Right cardiac atrium (tissue), 5 donors: ENCODE results near the gene GSTA1. TPM values are rescaled to one million over a fixed set of nuclear protein-coding genes. Genes with fewer than 3 reads are reported as not detected.
"Not testable (repeated sequence)": the region's sequence is repeated elsewhere in the genome, so short reads cannot be mapped to it uniquely, and the experiment has no call there.

Experiments used
- ATAC-seq, 2 donors: fragments of 200-7000 bp; cut with Tn5 transposase; one replicate each; pipeline versions ENCODE4 v1.8.0 to v1.9.1; 2020; ENCODE audit warnings: moderate library complexity in 2 of 2, mild to moderate bottlenecking in 1 of 2
- DNase-seq, 3 donors: peaks; one replicate each; pipeline ENCODE4 v3.0.0-alpha.2; 2020
- H3K27ac ChIP-seq: one replicate; pipeline ENCODE4 v1.5.1; 2013; ENCODE audit warnings: mild to moderate bottlenecking, low read length, control low read depth, moderate library complexity
- H3K27me3 ChIP-seq: one replicate; pipeline ENCODE4 v1.6.1; 2013; ENCODE audit not compliant: control insufficient read depth, insufficient read depth
- H3K4me1 ChIP-seq: one replicate; pipeline ENCODE4 v1.6.1; 2013; ENCODE audit warnings: low read length; ENCODE audit not compliant: control insufficient read depth, insufficient read depth
- H3K4me3 ChIP-seq: one replicate; pipeline ENCODE4 v1.5.1; 2013; ENCODE audit warnings: low read length, control low read depth
- H3K9me3 ChIP-seq: one replicate; pipeline ENCODE4 v1.6.1; 2013; ENCODE audit warnings: low read length; ENCODE audit not compliant: control insufficient read depth
- WGBS: extraction: QIAGEN DNeasy Blood & Tissue Kit; methylation state at CpG from one replicate; pipeline ENCODE4 v1.1.7; 2013; 5-methylcytosine and 5-hydroxymethylcytosine counted together
- intact Hi-C, 4 donors: fragments of 100-400 bp; cut with DNase I; formaldehyde crosslinking; loops; one replicate each; pipeline versions ENCODE4 v1.11.0 to v1.14.0; 2022 to 2023
- polyA plus RNA-seq: library from polyadenylated mRNA; stranded (reverse); fragments of 200-250 nt; gene quantifications from one replicate; pipeline ENCODE4 v1.2.3, GENCODE V29; 2013
- total RNA-seq, 4 donors: library from RNA; stranded (reverse); fragmentation: NEBNext Ultra II Directional; extraction: Animal tissue kit (Norgen Biotek cat#: 25700); gene quantifications; one replicate each; pipeline ENCODE4 v1.2.1, GENCODE V29; 2021
- donor health status: healthy with polysubstance abuse.
- donor health status: DM: no; HTN: yes; CAD: no.
- donor health status: DM: no; HTN: no; CAD: no.
- donor health status: DM: no; HTN: yes; CAD: no; lungs with severe emphysema.
- donor health status: DM: yes; HTN: yes; CAD: no.

The GSTA1 gene
- total and polyA plus RNA-seq, 5 donors: 0.09 TPM; not detected in 4

GRCh38 chr6:52752310-52752709, 51.3 kb downstream of the GSTA1 start:
- DNase-seq (no peak), ATAC-seq (no peak)
- H3K27me3 ChIP-seq: no peaks in the 10 kb centered on the region
- H3K9me3 ChIP-seq: no peaks in the 10 kb centered on the region
- no peaks in the 10 kb centered on the region for H3K4me1 ChIP-seq
- intact Hi-C loops: no loop called here
- no peak overlapping the region for H3K27ac ChIP-seq
- no peak overlapping the region for H3K4me3 ChIP-seq

- intact Hi-C loops: no loop called here
- Histone ChIP-seq H3K4me1 (no peaks in the 10 kb centered on the region), H3K4me3 (no peak overlapping the region), H3K9me3 (no peaks in the 10 kb centered on the region), H3K27ac (no peak overlapping the region), H3K27me3 (no peaks in the 10 kb centered on the region)
- no peak for ATAC-seq
- no peak for DNase-seq
- WGBS: 65% methylated on average over 2 of the region's 2 CpGs
Observed at GRCh38 chr6:52749556-52750152, 54.0 kb downstream of the GSTA1 start.

- DNase-seq, H3K9me3 ChIP-seq, H3K4me1 ChIP-seq, H3K27me3 ChIP-seq, H3K4me3 ChIP-seq, H3K27ac ChIP-seq, intact Hi-C loops: not testable (repeated sequence)
- ATAC-seq: peak in 1 of 2 donors; percentile 36
- WGBS: 48% methylated on average over 3 of the region's 3 CpGs
Observed at GRCh38 chr6:52747301-52747700, 56.3 kb downstream of the GSTA1 start.

DNA sequence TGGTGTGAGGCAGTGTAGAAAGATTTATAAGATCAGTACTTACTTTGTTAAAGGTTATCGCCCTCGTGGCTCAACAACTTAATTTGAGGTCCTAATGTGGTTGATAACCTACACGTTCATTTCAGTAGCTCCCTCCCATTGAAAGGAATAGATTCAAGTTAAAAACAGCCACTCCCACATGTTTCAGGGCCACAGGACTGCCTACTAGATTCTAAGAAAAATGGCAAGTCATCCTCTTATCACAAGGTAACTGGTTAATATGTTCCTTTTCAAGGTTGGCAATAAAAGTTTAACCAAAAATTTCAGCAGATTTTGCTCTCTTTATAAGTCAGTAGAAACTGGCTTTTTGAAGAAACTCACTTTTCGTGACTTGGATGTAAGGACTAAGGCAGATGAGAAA, 57.4 kb downstream of the GSTA1 start:
- Histone ChIP-seq H3K4me3 (no peak overlapping the region), H3K9me3 (no peaks in the 10 kb centered on the region), H3K27ac (no peak overlapping the region), H3K27me3 (no peaks in the 10 kb centered on the region), H3K4me1 (no peaks in the 10 kb centered on the region)
- 60% methylated on average over 4 of the region's 4 CpGs for WGBS
- DNase-seq: no peak
- intact Hi-C loops: no loop called here
- ATAC-seq: no peak

GRCh38 chr6:52745764-52746201, 57.8 kb downstream of the GSTA1 start:
- ATAC-seq (no peak), DNase-seq (no peak)
- intact Hi-C loops: no loop called here
- H3K9me3 ChIP-seq: no peaks in the 10 kb centered on the region
- no peaks in the 10 kb centered on the region for H3K4me1 ChIP-seq
- H3K4me3 ChIP-seq: no peak overlapping the region
- no peaks in the 10 kb centered on the region for H3K27me3 ChIP-seq
- H3K27ac ChIP-seq: no peak overlapping the region
- WGBS: 45% methylated on average over 1 of the region's 1 CpG

GRCh38 chr6:52741872-52742271, 61.7 kb downstream of the GSTA1 start:
- Histone ChIP-seq H3K4me3 (no peak overlapping the region), H3K4me1 (no peaks in the 10 kb centered on the region), H3K27me3 (no peaks in the 10 kb centered on the region), H3K9me3 (no peaks in the 10 kb centered on the region), H3K27ac (no peak overlapping the region)
- DNase-seq: no peak
- intact Hi-C loops: no loop called here
- 90% methylated on average over 1 of the region's 1 CpG for WGBS
- ATAC-seq: no peak

Other genes with a start within 250 kb of the GSTA1 start
- 10 to 100 TPM; 14.5 to 18.2 (median 15.2) TPM for gene TRAM2, start 226.8 kb downstream of the GSTA1 start, total RNA-seq
- 7.1 TPM for gene TRAM2, start 226.8 kb downstream of the GSTA1 start, polyA plus RNA-seq
- gene TMEM14A, start 132.7 kb downstream of the GSTA1 start, total RNA-seq: 10 to 100 TPM in 3 of 4 donors, 1 to 10 TPM in 1; 8.7 to 15.4 (median 13.5) TPM
- gene TMEM14A, start 132.7 kb downstream of the GSTA1 start, polyA plus RNA-seq: 19.5 TPM
- not detected for gene GSTA2, start 40.3 kb downstream of the GSTA1 start, total RNA-seq
- not detected for gene GSTA2, start 40.3 kb downstream of the GSTA1 start, polyA plus RNA-seq
- not detected for gene GSTA5, start 37.0 kb upstream of the GSTA1 start, total RNA-seq
- not detected for gene GSTA5, start 37.0 kb upstream of the GSTA1 start, polyA plus RNA-seq
- not detected for gene GSTA3, start 105.9 kb upstream of the GSTA1 start, total RNA-seq
- not detected for gene GSTA3, start 105.9 kb upstream of the GSTA1 start, polyA plus RNA-seq
- gene GSTA4, start 191.5 kb upstream of the GSTA1 start, total RNA-seq: 10 to 100 TPM; 11.5 to 17.6 (median 15.4) TPM
- gene GSTA4, start 191.5 kb upstream of the GSTA1 start, polyA plus RNA-seq: 16.8 TPM